ENCODE results near the gene TMEM258. TPM values are rescaled to one million over a fixed set of nuclear protein-coding genes. Genes with fewer than 3 reads are reported as not detected.
A peak's percentile ranks its signal among the peaks of the same experiment; 100 is the strongest.

TMEM258 gene
- total RNA-seq, 1 donor from 2014 or later = 104 TPM

- intact Hi-C loops (cut with DNase I) = no loop called here
- Histone ChIP-seq H3K9me3 (no peaks in the 10 kb centered on the region), H3K27me3 (ENCODE audit: low read depth) (peaks cover 10% of the 10 kb centered on the region), H3K4me3 (no peak overlapping the region), H3K36me3 (no peaks in the 10 kb centered on the region), H3K4me1 (no peaks in the 10 kb centered on the region), H3K27ac (peak overlapping the region; percentile 18)
- ATAC-seq = peak; percentile 9 to 63
- DNase-seq = peak; percentile 69
- TF ChIP-seq CTCF (IDR thresholded peaks at IDR 0.05) = no peak
These were observed 26.0 kb downstream of the TMEM258 start for GRCh38 chr11:61766353-61766841.

- ATAC-seq = no peak
- Histone ChIP-seq H3K4me1 (no peaks in the 10 kb centered on the region), H3K9me3 (no peaks in the 10 kb centered on the region), H3K4me3 (no peak overlapping the region), H3K27me3 (ENCODE audit: low read depth) (peaks cover 10% of the 10 kb centered on the region), H3K36me3 (no peaks in the 10 kb centered on the region), H3K27ac (peak overlapping the region; percentile 36)
- DNase-seq = no peak
- intact Hi-C loops (cut with DNase I) = no loop called here
- TF ChIP-seq CTCF (IDR thresholded peaks at IDR 0.05) = no peak
These were observed 26.7 kb downstream of the TMEM258 start for GRCh38 chr11:61765550-61766253.

GRCh38 chr11:61764606-61765260, 27.7 kb downstream of the TMEM258 start:
- TF ChIP-seq CTCF (IDR thresholded peaks at IDR 0.05) = no peak
- Histone ChIP-seq H3K27me3 (ENCODE audit: low read depth) (peaks cover 10% of the 10 kb centered on the region), H3K9me3 (no peaks in the 10 kb centered on the region), H3K4me1 (no peaks in the 10 kb centered on the region), H3K4me3 (no peak overlapping the region), H3K27ac (peak overlapping the region; percentile 18), H3K36me3 (no peaks in the 10 kb centered on the region)
- peak in 1 of 2 donors; percentile 50 for ATAC-seq
- intact Hi-C loops (cut with DNase I) = no loop called here
- DNase-seq = no peak

- Histone ChIP-seq H3K27me3 (ENCODE audit: low read depth) (peaks cover 10% of the 10 kb centered on the region), H3K36me3 (no peaks in the 10 kb centered on the region), H3K9me3 (no peaks in the 10 kb centered on the region), H3K27ac (no peak overlapping the region), H3K4me3 (no peak overlapping the region), H3K4me1 (no peaks in the 10 kb centered on the region)
- DNase-seq (no peak), ATAC-seq (no peak)
- no peak for TF ChIP-seq CTCF (IDR thresholded peaks at IDR 0.05)
- intact Hi-C loops (cut with DNase I) = no loop called here
These were observed 28.3 kb downstream of the TMEM258 start for GRCh38 chr11:61763930-61764605.

GRCh38 chr11:61762798-61763197, 29.6 kb downstream of the TMEM258 start:
- no peak overlapping the region for H3K27ac ChIP-seq
- H3K9me3 ChIP-seq = no peaks in the 10 kb centered on the region
- H3K4me3 ChIP-seq = no peak overlapping the region
- no peaks in the 10 kb centered on the region for H3K4me1 ChIP-seq
- ATAC-seq (no peak), DNase-seq (no peak)
- peaks cover 10% of the 10 kb centered on the region for H3K27me3 ChIP-seq (ENCODE audit: low read depth)
- no peak for TF ChIP-seq CTCF (IDR thresholded peaks at IDR 0.05)
- H3K36me3 ChIP-seq = no peaks in the 10 kb centered on the region
- intact Hi-C loops (cut with DNase I) = no loop called here

Data from lower lobe of right lung (tissue), 2 donors.